HG03342 (cell line): Measurements from ENCODE around the gene MYO3A.
"Not testable (repeated sequence)": the region's sequence is repeated elsewhere in the genome, so short reads cannot be mapped to it uniquely, and the experiment has no call there.

ENCODE experiments used
- ATAC-seq: cut with Tn5 transposase; IDR thresholded peaks from one replicate; pipeline ENCODE4 v1.9.1; 2021; ENCODE audit warnings: mild to moderate bottlenecking, moderate library complexity; ENCODE audit not compliant: unreplicated experiment

MYO3A gene

GRCh38 chr10:25972631-25973030, 38.6 kb downstream of the MYO3A start:
- ATAC-seq, result no peak

GRCh38 chr10:25974897-25975459, 40.9 kb downstream of the MYO3A start:
- no peak for ATAC-seq

GRCh38 chr10:25978771-25979170, 44.7 kb downstream of the MYO3A start:
- no peak for ATAC-seq

DNA sequence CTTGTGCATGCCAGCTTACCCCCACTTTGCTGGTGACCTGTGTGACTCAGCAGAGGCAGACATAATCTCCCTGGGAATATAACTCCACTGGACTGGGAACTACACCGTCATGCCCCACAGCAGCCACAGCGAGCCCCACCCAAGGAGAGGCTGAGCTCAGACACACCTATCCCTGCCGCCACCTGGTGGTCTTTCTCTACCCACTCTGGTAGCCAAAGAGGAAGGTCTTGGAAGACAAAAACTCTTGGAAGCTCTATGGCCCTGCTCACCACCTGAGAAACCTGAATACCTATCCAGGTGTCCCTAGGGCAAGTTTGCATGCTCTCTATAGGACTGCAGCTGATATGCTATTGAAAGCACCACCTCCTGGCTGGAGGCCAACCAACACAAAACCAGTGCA, 48.1 kb downstream of the MYO3A start:
- no peak for ATAC-seq

- no peak for ATAC-seq
Observed at GRCh38 chr10:25988583-25988982, 54.6 kb downstream of the MYO3A start.

DNA sequence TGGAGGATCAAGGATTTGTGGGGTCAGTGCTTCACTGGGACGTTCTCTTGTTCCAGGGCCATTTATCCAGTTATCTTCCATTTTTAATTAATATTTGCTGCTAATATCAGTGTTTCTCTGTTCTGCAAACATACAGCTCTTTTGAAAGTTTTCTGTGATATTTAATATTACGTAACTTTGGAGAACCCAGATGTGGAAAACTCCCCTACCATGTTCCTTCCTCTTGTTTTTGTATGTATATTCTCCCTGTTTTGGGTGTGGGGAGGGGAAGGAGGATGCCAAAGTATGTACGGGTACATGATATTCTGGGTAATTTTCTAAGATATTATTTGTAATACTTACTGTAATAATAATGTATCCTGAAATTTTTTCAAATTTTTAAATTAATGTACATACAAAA, 55.9 kb downstream of the MYO3A start:
- no peak for ATAC-seq

DNA sequence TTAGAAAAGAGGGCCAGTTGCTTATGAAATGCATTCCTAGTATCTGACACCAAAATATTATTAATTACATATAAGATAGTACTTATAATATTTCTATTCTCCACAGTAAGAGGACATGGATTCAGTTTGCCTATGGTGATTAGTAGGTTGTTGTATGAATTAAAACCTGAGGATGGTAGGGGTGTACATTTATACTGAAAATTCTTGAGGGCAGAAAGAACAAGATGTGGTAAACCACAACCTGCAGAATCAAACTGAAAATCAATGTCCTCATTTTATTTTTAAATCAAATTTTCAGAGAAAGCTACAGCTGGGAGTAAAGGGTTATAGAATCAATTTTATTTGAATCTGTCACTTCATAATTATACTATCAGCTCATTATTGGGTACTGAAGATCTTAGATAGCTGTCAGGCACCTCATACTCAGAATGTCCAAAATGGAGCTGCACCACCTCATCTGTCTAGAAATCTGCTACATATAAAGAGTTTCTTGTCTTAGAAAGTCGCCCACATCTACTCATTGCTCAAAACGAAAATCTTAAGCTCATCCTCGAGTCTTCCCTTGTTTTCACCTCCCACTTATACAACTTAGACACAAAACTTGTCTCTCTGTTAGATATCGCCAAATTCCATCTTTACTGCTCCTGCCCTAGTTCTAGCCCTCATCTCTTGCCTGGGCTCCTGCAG, 65.4 kb downstream of the MYO3A start:
- ATAC-seq, result no peak

- ATAC-seq, result no peak
Observed at GRCh38 chr10:26000971-26001370, 66.9 kb downstream of the MYO3A start.

DNA sequence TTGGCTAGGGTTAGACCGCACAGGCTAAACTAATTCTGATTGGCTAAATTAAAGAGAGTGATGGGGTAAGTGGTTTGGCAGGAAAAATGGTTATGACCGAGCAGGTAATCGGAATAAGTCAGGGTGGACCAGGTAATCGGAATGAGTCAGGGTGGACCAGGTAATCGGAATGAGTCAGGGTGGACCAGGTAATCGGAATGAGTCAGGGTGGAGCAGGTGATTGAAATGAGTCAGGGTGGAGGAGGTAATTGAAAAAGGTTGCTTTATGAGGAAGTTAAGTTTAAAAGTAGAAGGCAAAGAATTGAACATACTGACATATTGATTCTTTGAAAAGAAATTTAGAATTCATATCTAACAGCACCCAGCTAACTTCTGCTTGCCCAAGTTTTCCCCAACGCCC, 68.4 kb downstream of the MYO3A start:
- ATAC-seq, result not testable (repeated sequence)

DNA sequence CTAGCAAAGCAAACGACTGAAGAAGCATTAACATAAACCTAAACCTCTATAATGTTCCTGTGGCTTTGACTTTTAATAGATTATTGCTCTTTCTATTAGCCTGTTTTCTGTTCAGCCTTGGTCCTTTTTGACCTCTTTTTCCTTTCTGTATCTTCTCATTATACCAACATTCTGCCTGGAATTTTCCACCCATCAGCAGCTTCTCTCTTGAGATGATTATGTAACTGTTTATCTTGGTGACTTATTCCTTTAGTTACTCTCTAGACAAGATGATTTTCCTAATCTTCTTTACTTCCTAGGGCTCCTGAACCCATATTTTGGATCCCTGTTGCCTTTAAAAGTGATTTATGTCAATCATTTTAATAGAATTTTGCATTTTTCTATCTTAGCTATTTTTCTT, 81.1 kb downstream of the MYO3A start:
- no peak for ATAC-seq

GRCh38 chr10:26022831-26023230, 88.8 kb downstream of the MYO3A start:
- no peak for ATAC-seq

DNA sequence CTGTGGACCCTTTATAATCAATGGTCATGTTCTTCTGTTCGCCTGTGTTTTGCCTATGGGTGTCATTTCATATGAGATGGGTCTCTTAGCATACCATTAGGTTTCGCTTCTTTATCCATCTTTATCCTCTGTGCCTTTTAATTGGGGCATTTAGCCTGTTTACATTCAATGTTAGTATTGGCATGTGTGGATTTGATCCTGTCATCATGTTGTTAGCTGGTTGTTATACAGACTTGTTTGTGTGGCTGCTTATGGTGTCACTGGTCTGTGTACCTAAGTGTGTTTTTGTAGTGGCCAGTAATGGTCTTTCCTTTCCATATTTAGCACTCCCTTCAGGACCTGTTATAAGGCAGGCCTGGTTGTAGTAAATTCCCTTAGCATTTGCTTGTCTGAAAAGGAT, 90.3 kb downstream of the MYO3A start:
- no peak for ATAC-seq

DNA sequence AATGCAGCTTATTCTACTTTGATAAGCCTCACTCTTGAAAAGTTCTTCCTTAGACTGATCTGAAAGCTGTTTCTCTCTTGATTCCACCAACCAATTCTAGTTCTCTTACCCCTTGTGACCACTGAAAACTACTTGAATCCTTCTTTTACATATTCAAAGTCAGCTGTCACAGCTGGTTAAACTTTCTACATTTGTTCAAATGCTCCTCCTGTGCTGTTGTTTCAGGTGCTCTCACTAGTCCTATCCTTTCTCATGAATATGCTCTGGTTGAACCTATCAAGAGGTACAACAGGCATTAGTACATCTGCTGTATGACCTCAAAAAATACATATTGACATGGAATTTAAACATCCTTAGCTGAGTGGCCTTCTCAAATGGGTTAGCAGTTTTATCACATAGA, 91.5 kb downstream of the MYO3A start:
- ATAC-seq, result no peak

GRCh38 chr10:26029858-26030257, 95.8 kb downstream of the MYO3A start:
- no peak for ATAC-seq

GRCh38 chr10:26031300-26031699, 97.3 kb downstream of the MYO3A start:
- no peak for ATAC-seq

- ATAC-seq, result no peak
Observed at GRCh38 chr10:26043469-26043868, 109.4 kb downstream of the MYO3A start.

GRCh38 chr10:26044141-26044749, 110.2 kb downstream of the MYO3A start:
- no peak for ATAC-seq

DNA sequence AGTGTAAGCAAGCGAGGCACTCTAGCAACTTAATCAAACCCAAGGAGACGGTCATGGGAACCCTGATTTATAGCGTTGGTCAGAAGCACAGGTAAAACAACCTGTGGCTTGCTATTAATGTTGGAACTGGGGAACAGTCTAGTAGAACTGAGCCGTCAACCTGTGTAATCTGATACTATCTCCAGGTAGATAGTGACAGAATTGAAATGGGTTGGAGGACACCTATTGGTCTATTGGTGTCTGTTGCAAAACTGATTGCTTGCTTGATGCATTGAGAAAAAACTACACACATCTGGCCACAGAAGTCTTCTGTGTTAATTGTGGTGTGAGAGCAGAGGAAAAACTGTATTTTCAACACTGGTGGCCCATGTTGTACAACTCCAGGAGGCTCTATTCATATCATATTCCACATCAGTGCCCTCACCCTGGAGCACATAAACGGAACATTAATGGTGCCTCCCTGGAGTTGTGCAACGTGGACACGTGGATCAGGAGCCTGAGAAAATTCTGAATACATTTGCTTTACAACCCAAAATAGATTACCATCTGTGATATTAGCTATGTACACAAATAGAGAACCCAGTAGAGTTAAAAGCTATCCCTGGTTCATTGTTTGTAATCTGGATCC, 112.2 kb downstream of the MYO3A start:
- ATAC-seq, result no peak

- no peak for ATAC-seq
Observed at GRCh38 chr10:26048756-26049155, 114.7 kb downstream of the MYO3A start.

- ATAC-seq, result no peak
Observed at GRCh38 chr10:26052326-26052725, 118.3 kb downstream of the MYO3A start.

- no peak for ATAC-seq
Observed at GRCh38 chr10:26057466-26057865, 123.4 kb downstream of the MYO3A start.

DNA sequence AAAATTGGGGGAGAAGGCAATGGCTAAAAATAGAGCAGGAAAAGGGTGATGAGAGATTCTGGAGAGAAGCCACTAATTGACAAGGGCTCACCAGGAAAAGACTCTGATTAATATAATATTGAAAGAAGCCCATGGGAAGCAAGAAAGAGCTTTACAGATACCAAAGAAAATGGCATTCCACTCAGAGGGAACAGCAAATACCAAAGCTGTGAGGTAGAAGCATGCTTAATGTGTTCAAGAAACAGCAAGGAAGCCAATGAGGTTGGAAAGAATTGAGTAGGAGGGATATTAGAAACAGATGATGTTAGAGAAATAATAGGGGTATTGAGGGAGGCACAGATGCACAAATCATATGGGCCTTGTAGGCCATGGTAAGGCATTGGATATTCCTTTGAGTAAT, 130.1 kb downstream of the MYO3A start:
- ATAC-seq, result no peak
